RWPE2 (cell line): Measurements from ENCODE around the gene ATP6V0E1.

Experiments
- ATAC-seq: fragments of 200-7000 bp; cut with Tn5 transposase; 3 replicates; pipeline ENCODE4 v1.9.1; 2021; ENCODE audit warnings: low read depth
- DNase-seq: peaks from one replicate; pipeline ENCODE4 v3.0.0-alpha.2; 2020; ENCODE audit warnings: low spot score
- H3K27ac ChIP-seq: fragments of 450-650 bp; 2 replicates; pipeline ENCODE4 v1.5.1; 2017; ENCODE audit warnings: mild to moderate bottlenecking; ENCODE audit not compliant: poor library complexity, severe bottlenecking
- H3K27me3 ChIP-seq: fragments of 250-450 bp; sonication (Bioruptor Pico); 2 replicates; pipeline ENCODE4 v1.5.1; 2021; ENCODE audit warnings: mild to moderate bottlenecking, moderate library complexity; ENCODE audit not compliant: insufficient read depth, poor library complexity, severe bottlenecking
- H3K36me3 ChIP-seq: fragments of 250-450 bp; sonication (Bioruptor Pico); 2 replicates; pipeline ENCODE4 v1.5.1; 2020; ENCODE audit warnings: low read depth, mild to moderate bottlenecking, moderate library complexity
- H3K4me1 ChIP-seq: fragments of 250-450 bp; sonication (Bioruptor Pico); 2 replicates; pipeline ENCODE4 v1.5.1; 2021; ENCODE audit warnings: mild to moderate bottlenecking, moderate library complexity; ENCODE audit not compliant: insufficient read depth, poor library complexity, severe bottlenecking
- H3K4me3 ChIP-seq: fragments of 250-450 bp; sonication (Bioruptor Pico); 2 replicates; pipeline ENCODE4 v1.5.1; 2021; ENCODE audit warnings: mild to moderate bottlenecking, moderate library complexity; ENCODE audit not compliant: severe bottlenecking
- H3K9me3 ChIP-seq: fragments of 250-450 bp; sonication (Bioruptor Pico); 2 replicates; pipeline ENCODE4 v1.5.1; 2021; ENCODE audit warnings: mild to moderate bottlenecking, moderate library complexity; ENCODE audit not compliant: severe bottlenecking
- CTCF ChIP-seq: fragments of 450-650 bp; IDR thresholded peaks from one replicate; pipeline ENCODE4 v1.5.1; 2017; ENCODE audit warnings: mild to moderate bottlenecking, moderate library complexity; ENCODE audit not compliant: poor library complexity, severe bottlenecking

The ATP6V0E1 gene

GRCh38 chr5:172956228-172956627 is 27.3 kb upstream of the ATP6V0E1 start:
- TF ChIP-seq CTCF, result no peak
- H3K9me3 ChIP-seq, result no peaks in the 10 kb centered on the region

GRCh38 chr5:172956936-172957335 is 26.6 kb upstream of the ATP6V0E1 start:
- Histone ChIP-seq H3K4me1 (peaks cover 31% of the 10 kb centered on the region), H3K4me3 (no peak overlapping the region), H3K27ac (peak overlapping the region; percentile 74), H3K36me3 (peaks cover 24% of the 10 kb centered on the region), H3K27me3 (no peaks in the 10 kb centered on the region), H3K9me3 (no peaks in the 10 kb centered on the region)
- TF ChIP-seq CTCF, result no peak
- ATAC-seq (no peak), DNase-seq (no peak)

More at GRCh38 chr5:172956228-172956627, 27.3 kb upstream of the ATP6V0E1 start:
- Histone ChIP-seq H3K27ac (peak overlapping the region; percentile 74), H3K4me1 (peaks cover 34% of the 10 kb centered on the region), H3K27me3 (no peaks in the 10 kb centered on the region), H3K4me3 (no peak overlapping the region), H3K36me3 (peaks cover 22% of the 10 kb centered on the region)
- no peak for ATAC-seq
- DNase-seq, result no peak

GRCh38 chr5:172957458-172957857 is 26.1 kb upstream of the ATP6V0E1 start:
- Histone ChIP-seq H3K9me3 (no peaks in the 10 kb centered on the region), H3K27ac (peak overlapping the region; percentile 74), H3K27me3 (no peaks in the 10 kb centered on the region), H3K4me3 (no peak overlapping the region), H3K36me3 (peaks cover 29% of the 10 kb centered on the region), H3K4me1 (peaks cover 29% of the 10 kb centered on the region)
- no peak for ATAC-seq
- no peak for TF ChIP-seq CTCF
- no peak for DNase-seq

GRCh38 chr5:172958331-172959046 is 25.1 kb upstream of the ATP6V0E1 start:
- H3K27me3 ChIP-seq, result no peaks in the 10 kb centered on the region
- peaks cover 26% of the 10 kb centered on the region for H3K4me1 ChIP-seq
- DNase-seq (no peak), ATAC-seq (peak; percentile 54)
- H3K36me3 ChIP-seq, result peaks cover 36% of the 10 kb centered on the region
- no peak for TF ChIP-seq CTCF
- H3K9me3 ChIP-seq, result no peaks in the 10 kb centered on the region
- peak overlapping the region; percentile 74 for H3K4me3 ChIP-seq
- H3K27ac ChIP-seq, result peak overlapping the region; percentile 74
